K562 (cell line): ENCODE results near the gene ETNK2. TPM values are rescaled to one million over a fixed set of nuclear protein-coding genes. Genes with fewer than 3 reads are reported as not detected.

Experiments used
- CGGBP1 ChIP-seq: fragments of 250-450 bp; sonication (Bioruptor Pico); IDR thresholded peaks from 2 replicates; pipeline ENCODE4 v1.9.0; 2021; ENCODE audit warnings: mild to moderate bottlenecking
- DMBX1 ChIP-seq: fragments of 250-450 bp; sonication (Bioruptor Pico); IDR thresholded peaks from 2 replicates; pipeline ENCODE4 v1.8.0; 2022; ENCODE audit warnings: inconsistent platforms, mild to moderate bottlenecking, moderate library complexity, borderline replicate concordance
- MEIS2 ChIP-seq: fragments of 450-650 bp; IDR thresholded peaks from 2 replicates; pipeline ENCODE4 v1.6.1; 2014; ENCODE audit warnings: mild to moderate bottlenecking; ENCODE audit not compliant: partially characterized antibody
- NR0B1 ChIP-seq: fragments of 450-650 bp; IDR thresholded peaks from one replicate; pipeline ENCODE4 v1.6.1; 2018; ENCODE audit warnings: mild to moderate bottlenecking, moderate library complexity; ENCODE audit not compliant: partially characterized antibody
- NR2C2 ChIP-seq, 2 experiments: fragments of 200-800 bp in 1 of 2; sonication (Bioruptor generic) in 1 of 2; sonication (generic) in 1 of 2; formaldehyde crosslinking in 1 of 2; IDR thresholded peaks; 2 replicates each; pipeline versions ENCODE4 v1.6.1 to v1.8.0; 2016 to 2022; ENCODE audit warnings: mild to moderate bottlenecking in 1 of 2, missing compliant biosample characterization in 1 of 2, missing genetic modification characterization in 1 of 2, missing genetic modification reagents in 1 of 2
- PHF20 ChIP-seq: fragments of 450-650 bp; IDR thresholded peaks from 2 replicates; pipeline ENCODE4 v1.6.1; 2018; ENCODE audit not compliant: partially characterized antibody
- POLR2AphosphoS2 ChIP-seq: IDR thresholded peaks from 2 replicates; pipeline ENCODE4 v1.6.1; 2012; ENCODE audit warnings: low read length, improper control_type of control experiment
- PRMT5 ChIP-seq: sonication (generic); formaldehyde crosslinking; IDR thresholded peaks from 2 replicates; pipeline ENCODE4 v1.5.0; 2020; ENCODE audit warnings: missing genetic modification reagents
- SNIP1 ChIP-seq: fragments of 450-650 bp; IDR thresholded peaks from 2 replicates; pipeline ENCODE4 v1.7.1; 2017; ENCODE audit warnings: low read depth, mild to moderate bottlenecking
- SRSF9 ChIP-seq: fragments of 200-400 bp; formaldehyde crosslinking; IDR thresholded peaks from 2 replicates; pipeline ENCODE4 v1.6.1; 2017; ENCODE audit warnings: low read depth, low read length, borderline replicate concordance
- ZFP36 ChIP-seq: fragments of 150-350 bp; IDR thresholded peaks from 2 replicates; pipeline ENCODE4 v1.6.1; 2018; ENCODE audit warnings: low read length, low read depth; ENCODE audit not compliant: partially characterized antibody
- ZNF561 ChIP-seq: fragments of 450-650 bp; formaldehyde crosslinking; conservative IDR thresholded peaks from 2 replicates; pipeline ENCODE4 v1.4.0; 2020; ENCODE audit warnings: mild to moderate bottlenecking, moderate library complexity
- polyA plus RNA-seq, 8 experiments: library from polyadenylated mRNA; depleted of rRNA in 4 of 8; stranded (reverse) in 5 of 8; unstranded in 3 of 8; fragments of >200 nt; fragmentation: Nextera tagmentation in 2 of 8; fragmentation: Illumina TruSeq in 1 of 8; extraction: Ambion mirVana in 2 of 8; extraction: Trizol in 1 of 8; gene quantifications; 2 replicates each; pipeline versions ENCODE4 v1.2.1 to v1.2.3, GENCODE V29; 2011 to 2014; ENCODE audit warnings: inconsistent platforms in 1 of 8, missing spikeins in 1 of 8
- total RNA-seq, 7 experiments: library from RNA; depleted of rRNA in 6 of 7; stranded (reverse); fragments of >200 nt in 6 of 7; fragmentation: Illumina TruSeq in 2 of 7; extraction: Trizol in 2 of 7; gene quantifications; 2 replicates each; pipeline versions ENCODE4 v1.2.1 to v1.2.3, GENCODE V29; 2011 to 2021; ENCODE audit warnings: low replicate concordance in 1 of 7
- TF ChIP-seq, protein P1 (sequence below): fragments of 200-600 bp; sonication (generic); IDR thresholded peaks from one replicate; pipeline ENCODE4 v1.6.1; 2012; ENCODE audit warnings: mild to moderate bottlenecking, low read depth, low read length, inconsistent platforms
- TF ChIP-seq, protein P2 (sequence below): fragments of 200-800 bp; sonication (Bioruptor generic); IDR thresholded peaks from 2 replicates; pipeline ENCODE4 v1.6.1; 2017; ENCODE audit warnings: missing genetic modification characterization, missing compliant biosample characterization

ETNK2 gene
- total and polyA plus RNA-seq, 9 of the 15 experiments (the other 6 are each of a cell fraction or from before 2014, with no cell fraction given): 0.03 to 0.38 (median 0.13) TPM; not detected in 4

- TF ChIP-seq NR0B1: no peak
- no peak for TF ChIP-seq ZFP36
- TF ChIP-seq SRSF9: no peak
- TF ChIP-seq ZNF561 (CRISPR knock-in tag): peak; percentile 83; the same call in 1 of the 2 replicates
- TF ChIP-seq CGGBP1: no peak
- no peak for TF ChIP-seq PHF20
- TF ChIP-seq PRMT5 (CRISPR knock-in tag): no peak
- TF ChIP-seq, protein P1, sequence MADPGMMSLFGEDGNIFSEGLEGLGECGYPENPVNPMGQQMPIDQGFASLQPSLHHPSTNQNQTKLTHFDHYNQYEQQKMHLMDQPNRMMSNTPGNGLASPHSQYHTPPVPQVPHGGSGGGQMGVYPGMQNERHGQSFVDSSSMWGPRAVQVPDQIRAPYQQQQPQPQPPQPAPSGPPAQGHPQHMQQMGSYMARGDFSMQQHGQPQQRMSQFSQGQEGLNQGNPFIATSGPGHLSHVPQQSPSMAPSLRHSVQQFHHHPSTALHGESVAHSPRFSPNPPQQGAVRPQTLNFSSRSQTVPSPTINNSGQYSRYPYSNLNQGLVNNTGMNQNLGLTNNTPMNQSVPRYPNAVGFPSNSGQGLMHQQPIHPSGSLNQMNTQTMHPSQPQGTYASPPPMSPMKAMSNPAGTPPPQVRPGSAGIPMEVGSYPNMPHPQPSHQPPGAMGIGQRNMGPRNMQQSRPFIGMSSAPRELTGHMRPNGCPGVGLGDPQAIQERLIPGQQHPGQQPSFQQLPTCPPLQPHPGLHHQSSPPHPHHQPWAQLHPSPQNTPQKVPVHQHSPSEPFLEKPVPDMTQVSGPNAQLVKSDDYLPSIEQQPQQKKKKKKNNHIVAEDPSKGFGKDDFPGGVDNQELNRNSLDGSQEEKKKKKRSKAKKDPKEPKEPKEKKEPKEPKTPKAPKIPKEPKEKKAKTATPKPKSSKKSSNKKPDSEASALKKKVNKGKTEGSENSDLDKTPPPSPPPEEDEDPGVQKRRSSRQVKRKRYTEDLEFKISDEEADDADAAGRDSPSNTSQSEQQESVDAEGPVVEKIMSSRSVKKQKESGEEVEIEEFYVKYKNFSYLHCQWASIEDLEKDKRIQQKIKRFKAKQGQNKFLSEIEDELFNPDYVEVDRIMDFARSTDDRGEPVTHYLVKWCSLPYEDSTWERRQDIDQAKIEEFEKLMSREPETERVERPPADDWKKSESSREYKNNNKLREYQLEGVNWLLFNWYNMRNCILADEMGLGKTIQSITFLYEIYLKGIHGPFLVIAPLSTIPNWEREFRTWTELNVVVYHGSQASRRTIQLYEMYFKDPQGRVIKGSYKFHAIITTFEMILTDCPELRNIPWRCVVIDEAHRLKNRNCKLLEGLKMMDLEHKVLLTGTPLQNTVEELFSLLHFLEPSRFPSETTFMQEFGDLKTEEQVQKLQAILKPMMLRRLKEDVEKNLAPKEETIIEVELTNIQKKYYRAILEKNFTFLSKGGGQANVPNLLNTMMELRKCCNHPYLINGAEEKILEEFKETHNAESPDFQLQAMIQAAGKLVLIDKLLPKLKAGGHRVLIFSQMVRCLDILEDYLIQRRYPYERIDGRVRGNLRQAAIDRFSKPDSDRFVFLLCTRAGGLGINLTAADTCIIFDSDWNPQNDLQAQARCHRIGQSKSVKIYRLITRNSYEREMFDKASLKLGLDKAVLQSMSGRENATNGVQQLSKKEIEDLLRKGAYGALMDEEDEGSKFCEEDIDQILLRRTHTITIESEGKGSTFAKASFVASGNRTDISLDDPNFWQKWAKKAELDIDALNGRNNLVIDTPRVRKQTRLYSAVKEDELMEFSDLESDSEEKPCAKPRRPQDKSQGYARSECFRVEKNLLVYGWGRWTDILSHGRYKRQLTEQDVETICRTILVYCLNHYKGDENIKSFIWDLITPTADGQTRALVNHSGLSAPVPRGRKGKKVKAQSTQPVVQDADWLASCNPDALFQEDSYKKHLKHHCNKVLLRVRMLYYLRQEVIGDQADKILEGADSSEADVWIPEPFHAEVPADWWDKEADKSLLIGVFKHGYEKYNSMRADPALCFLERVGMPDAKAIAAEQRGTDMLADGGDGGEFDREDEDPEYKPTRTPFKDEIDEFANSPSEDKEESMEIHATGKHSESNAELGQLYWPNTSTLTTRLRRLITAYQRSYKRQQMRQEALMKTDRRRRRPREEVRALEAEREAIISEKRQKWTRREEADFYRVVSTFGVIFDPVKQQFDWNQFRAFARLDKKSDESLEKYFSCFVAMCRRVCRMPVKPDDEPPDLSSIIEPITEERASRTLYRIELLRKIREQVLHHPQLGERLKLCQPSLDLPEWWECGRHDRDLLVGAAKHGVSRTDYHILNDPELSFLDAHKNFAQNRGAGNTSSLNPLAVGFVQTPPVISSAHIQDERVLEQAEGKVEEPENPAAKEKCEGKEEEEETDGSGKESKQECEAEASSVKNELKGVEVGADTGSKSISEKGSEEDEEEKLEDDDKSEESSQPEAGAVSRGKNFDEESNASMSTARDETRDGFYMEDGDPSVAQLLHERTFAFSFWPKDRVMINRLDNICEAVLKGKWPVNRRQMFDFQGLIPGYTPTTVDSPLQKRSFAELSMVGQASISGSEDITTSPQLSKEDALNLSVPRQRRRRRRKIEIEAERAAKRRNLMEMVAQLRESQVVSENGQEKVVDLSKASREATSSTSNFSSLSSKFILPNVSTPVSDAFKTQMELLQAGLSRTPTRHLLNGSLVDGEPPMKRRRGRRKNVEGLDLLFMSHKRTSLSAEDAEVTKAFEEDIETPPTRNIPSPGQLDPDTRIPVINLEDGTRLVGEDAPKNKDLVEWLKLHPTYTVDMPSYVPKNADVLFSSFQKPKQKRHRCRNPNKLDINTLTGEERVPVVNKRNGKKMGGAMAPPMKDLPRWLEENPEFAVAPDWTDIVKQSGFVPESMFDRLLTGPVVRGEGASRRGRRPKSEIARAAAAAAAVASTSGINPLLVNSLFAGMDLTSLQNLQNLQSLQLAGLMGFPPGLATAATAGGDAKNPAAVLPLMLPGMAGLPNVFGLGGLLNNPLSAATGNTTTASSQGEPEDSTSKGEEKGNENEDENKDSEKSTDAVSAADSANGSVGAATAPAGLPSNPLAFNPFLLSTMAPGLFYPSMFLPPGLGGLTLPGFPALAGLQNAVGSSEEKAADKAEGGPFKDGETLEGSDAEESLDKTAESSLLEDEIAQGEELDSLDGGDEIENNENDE: no peak
- TF ChIP-seq NR2C2 (CRISPR knock-in tag; IDR thresholded peaks at IDR 0.05): no peak
- TF ChIP-seq NR2C2 (tag; IDR thresholded peaks at IDR 0.05): no peak; the same call in 1 of the 2 replicates
- no peak for TF ChIP-seq POLR2AphosphoS2
- TF ChIP-seq, protein P2, sequence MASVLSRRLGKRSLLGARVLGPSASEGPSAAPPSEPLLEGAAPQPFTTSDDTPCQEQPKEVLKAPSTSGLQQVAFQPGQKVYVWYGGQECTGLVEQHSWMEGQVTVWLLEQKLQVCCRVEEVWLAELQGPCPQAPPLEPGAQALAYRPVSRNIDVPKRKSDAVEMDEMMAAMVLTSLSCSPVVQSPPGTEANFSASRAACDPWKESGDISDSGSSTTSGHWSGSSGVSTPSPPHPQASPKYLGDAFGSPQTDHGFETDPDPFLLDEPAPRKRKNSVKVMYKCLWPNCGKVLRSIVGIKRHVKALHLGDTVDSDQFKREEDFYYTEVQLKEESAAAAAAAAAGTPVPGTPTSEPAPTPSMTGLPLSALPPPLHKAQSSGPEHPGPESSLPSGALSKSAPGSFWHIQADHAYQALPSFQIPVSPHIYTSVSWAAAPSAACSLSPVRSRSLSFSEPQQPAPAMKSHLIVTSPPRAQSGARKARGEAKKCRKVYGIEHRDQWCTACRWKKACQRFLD (CRISPR knock-in tag): peak; percentile 99
- TF ChIP-seq SNIP1: no peak
- TF ChIP-seq DMBX1: peak; percentile 91; the same call in 1 of the 2 replicates
- TF ChIP-seq MEIS2: no peak
These were observed 19.9 kb upstream of the ETNK2 start (continued) for GRCh38 chr1:204171751-204172178.
